ENCODE data around the gene TENM4. TPM values are rescaled to one million over a fixed set of nuclear protein-coding genes. Genes with fewer than 3 reads are reported as not detected.
A peak's percentile ranks its signal among the peaks of the same experiment; 100 is the strongest.

Gene TENM4
- total RNA-seq, 2 donors from 2014 or later = 68.2 to 130 TPM

DNA sequence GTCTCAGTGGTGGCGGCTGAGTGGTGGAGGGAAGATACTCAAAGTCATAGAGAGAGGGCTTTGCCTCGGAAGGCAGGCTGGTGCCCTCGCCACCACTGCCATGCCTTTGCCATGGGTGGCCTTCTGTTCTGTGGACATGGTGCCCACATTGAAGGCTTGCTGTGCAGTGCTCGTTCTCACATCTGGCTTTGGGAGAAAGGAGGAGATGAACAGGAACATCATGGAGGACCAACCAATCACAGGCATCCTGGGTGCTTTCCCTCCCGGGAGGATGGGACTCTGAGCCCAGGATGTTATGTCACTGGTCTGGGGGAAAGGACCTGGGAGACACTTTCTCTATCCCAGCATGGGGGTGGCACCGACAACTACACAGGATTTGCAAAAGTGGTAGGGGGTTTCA lies 783.8 kb downstream of the TENM4 start:
- H3K27ac Mint-ChIP-seq = no peak overlapping the region
- Histone ChIP-seq H3K27me3 (ENCODE audit: control insufficient read depth, insufficient read depth, low read length, poor library complexity, severe bottlenecking) (no peaks in the 10 kb centered on the region), H3K9me3 (ENCODE audit: control insufficient read depth, low read length) (no peaks in the 10 kb centered on the region), H3K36me3 (ENCODE audit: control insufficient read depth, insufficient read depth, low read length) (peaks cover 4% of the 10 kb centered on the region), H3K9ac (ENCODE audit: extremely low read depth, low read length, poor library complexity, severe bottlenecking) (no peak overlapping the region), H3K4me3 (ENCODE audit: low read length) (no peak overlapping the region), H3K27ac (ENCODE audit: low read depth, low read length) (no peak overlapping the region), H3K4me1 (ENCODE audit: control insufficient read depth, insufficient read depth, low read length) (peaks cover 14% of the 10 kb centered on the region)
- DNase-seq = peak; percentile 28
- no peaks in the 10 kb centered on the region for H3K27me3 Mint-ChIP-seq (ENCODE audit: insufficient read depth)
- 87 to 90% methylated on average over 3 to 6 of the region's 6 CpGs for WGBS, 2 experiments (ENCODE audit: insufficient coverage in 1 of 2, insufficient read length in 1 of 2)
- H3K9me3 Mint-ChIP-seq = no peaks in the 10 kb centered on the region
- TF ChIP-seq, protein P1, sequence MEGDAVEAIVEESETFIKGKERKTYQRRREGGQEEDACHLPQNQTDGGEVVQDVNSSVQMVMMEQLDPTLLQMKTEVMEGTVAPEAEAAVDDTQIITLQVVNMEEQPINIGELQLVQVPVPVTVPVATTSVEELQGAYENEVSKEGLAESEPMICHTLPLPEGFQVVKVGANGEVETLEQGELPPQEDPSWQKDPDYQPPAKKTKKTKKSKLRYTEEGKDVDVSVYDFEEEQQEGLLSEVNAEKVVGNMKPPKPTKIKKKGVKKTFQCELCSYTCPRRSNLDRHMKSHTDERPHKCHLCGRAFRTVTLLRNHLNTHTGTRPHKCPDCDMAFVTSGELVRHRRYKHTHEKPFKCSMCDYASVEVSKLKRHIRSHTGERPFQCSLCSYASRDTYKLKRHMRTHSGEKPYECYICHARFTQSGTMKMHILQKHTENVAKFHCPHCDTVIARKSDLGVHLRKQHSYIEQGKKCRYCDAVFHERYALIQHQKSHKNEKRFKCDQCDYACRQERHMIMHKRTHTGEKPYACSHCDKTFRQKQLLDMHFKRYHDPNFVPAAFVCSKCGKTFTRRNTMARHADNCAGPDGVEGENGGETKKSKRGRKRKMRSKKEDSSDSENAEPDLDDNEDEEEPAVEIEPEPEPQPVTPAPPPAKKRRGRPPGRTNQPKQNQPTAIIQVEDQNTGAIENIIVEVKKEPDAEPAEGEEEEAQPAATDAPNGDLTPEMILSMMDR (conservative IDR thresholded peaks at IDR 0.05) = no peak
- H3K4me1 Mint-ChIP-seq = peaks cover 24% of the 10 kb centered on the region
- no peak overlapping the region for H3K4me3 Mint-ChIP-seq
- peaks cover 47% of the 10 kb centered on the region for H3K36me3 Mint-ChIP-seq (ENCODE audit: low read depth)

DNA sequence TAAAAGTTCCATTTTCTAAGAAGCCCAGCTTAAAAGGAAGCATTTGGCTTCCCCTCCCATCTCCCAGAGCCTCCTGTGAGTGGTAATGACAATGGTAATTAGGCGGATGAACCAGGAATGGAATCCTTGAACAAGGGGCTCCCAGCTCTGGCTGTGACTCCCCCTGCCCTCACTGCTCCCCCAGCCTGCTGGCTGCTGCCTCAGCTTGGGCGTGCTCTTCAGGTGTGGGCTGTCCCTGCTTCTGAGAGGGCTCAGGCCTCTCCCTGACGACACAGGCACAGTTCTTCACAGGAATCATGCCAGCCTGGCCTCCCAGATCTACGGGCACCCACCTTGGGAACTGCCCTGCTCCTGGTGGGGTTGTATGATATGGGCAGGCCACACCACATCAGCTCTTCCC lies 784.5 kb downstream of the TENM4 start:
- WGBS, 2 experiments (ENCODE audit: insufficient coverage in 1 of 2, insufficient read length in 1 of 2) = 60 to 89% methylated on average over 1 to 4 of the region's 4 CpGs
- H3K4me3 Mint-ChIP-seq = no peak overlapping the region
- Histone ChIP-seq H3K9me3 (ENCODE audit: control insufficient read depth, low read length) (no peaks in the 10 kb centered on the region), H3K4me3 (ENCODE audit: low read length) (no peak overlapping the region), H3K36me3 (ENCODE audit: control insufficient read depth, insufficient read depth, low read length) (peaks cover 4% of the 10 kb centered on the region), H3K4me1 (ENCODE audit: control insufficient read depth, insufficient read depth, low read length) (peaks cover 14% of the 10 kb centered on the region), H3K9ac (ENCODE audit: extremely low read depth, low read length, poor library complexity, severe bottlenecking) (no peak overlapping the region), H3K27me3 (ENCODE audit: control insufficient read depth, insufficient read depth, low read length, poor library complexity, severe bottlenecking) (no peaks in the 10 kb centered on the region), H3K27ac (ENCODE audit: low read depth, low read length) (no peak overlapping the region)
- no peak overlapping the region for H3K27ac Mint-ChIP-seq
- H3K36me3 Mint-ChIP-seq (ENCODE audit: low read depth) = peaks cover 43% of the 10 kb centered on the region
- no peaks in the 10 kb centered on the region for H3K9me3 Mint-ChIP-seq
- DNase-seq = peak; percentile 38
- no peaks in the 10 kb centered on the region for H3K27me3 Mint-ChIP-seq (ENCODE audit: insufficient read depth)
- H3K4me1 Mint-ChIP-seq = peaks cover 28% of the 10 kb centered on the region
- TF ChIP-seq, protein P1 (conservative IDR thresholded peaks at IDR 0.05) = no peak

DNA sequence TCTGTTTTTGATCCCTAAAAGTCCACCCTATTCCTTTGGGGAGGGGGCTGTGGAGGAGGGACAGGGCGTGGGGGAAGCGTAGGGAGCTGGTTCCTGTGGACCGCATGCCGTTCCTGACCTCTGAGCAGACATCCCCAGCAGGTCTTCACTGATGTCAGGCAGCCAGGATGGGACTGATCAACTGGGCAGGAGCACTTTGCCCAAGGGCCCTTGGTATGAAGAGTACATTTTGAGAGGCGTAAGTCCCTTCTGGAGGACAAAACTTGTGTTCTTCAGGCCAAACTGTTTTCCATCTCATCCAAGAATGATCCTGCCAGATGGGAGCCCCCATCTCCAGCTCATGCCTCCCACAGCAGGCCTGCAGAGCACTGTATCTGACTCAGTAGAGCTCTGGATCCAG lies 785.3 kb downstream of the TENM4 start:
- Mint-ChIP-seq H3K4me1 (peaks cover 35% of the 10 kb centered on the region), H3K9me3 (no peaks in the 10 kb centered on the region), H3K27ac (no peak overlapping the region), H3K27me3 (ENCODE audit: insufficient read depth) (no peaks in the 10 kb centered on the region), H3K4me3 (no peak overlapping the region), H3K36me3 (ENCODE audit: low read depth) (peaks cover 37% of the 10 kb centered on the region)
- Histone ChIP-seq H3K9me3 (ENCODE audit: control insufficient read depth, low read length) (no peaks in the 10 kb centered on the region), H3K4me3 (ENCODE audit: low read length) (no peak overlapping the region), H3K9ac (ENCODE audit: extremely low read depth, low read length, poor library complexity, severe bottlenecking) (no peak overlapping the region), H3K27me3 (ENCODE audit: control insufficient read depth, insufficient read depth, low read length, poor library complexity, severe bottlenecking) (no peaks in the 10 kb centered on the region), H3K27ac (ENCODE audit: low read depth, low read length) (no peak overlapping the region), H3K4me1 (ENCODE audit: control insufficient read depth, insufficient read depth, low read length) (peaks cover 14% of the 10 kb centered on the region), H3K36me3 (ENCODE audit: control insufficient read depth, insufficient read depth, low read length) (peaks cover 4% of the 10 kb centered on the region)
- TF ChIP-seq, protein P1 (conservative IDR thresholded peaks at IDR 0.05) = no peak
- WGBS, 2 experiments (ENCODE audit: insufficient coverage in 1 of 2, insufficient read length in 1 of 2) = 98 to 100% methylated on average over 3 to 5 of the region's 5 CpGs
- DNase-seq = no peak

All from endodermal cell (in vitro differentiated cells).